Measurements from ENCODE around the gene ASTN2. TPM values are rescaled to one million over a fixed set of nuclear protein-coding genes. Genes with fewer than 3 reads are reported as not detected.

Gene ASTN2
- total and polyA plus RNA-seq, 12 donors: 1.9 to 11.1 (median 4.0) TPM

DNA sequence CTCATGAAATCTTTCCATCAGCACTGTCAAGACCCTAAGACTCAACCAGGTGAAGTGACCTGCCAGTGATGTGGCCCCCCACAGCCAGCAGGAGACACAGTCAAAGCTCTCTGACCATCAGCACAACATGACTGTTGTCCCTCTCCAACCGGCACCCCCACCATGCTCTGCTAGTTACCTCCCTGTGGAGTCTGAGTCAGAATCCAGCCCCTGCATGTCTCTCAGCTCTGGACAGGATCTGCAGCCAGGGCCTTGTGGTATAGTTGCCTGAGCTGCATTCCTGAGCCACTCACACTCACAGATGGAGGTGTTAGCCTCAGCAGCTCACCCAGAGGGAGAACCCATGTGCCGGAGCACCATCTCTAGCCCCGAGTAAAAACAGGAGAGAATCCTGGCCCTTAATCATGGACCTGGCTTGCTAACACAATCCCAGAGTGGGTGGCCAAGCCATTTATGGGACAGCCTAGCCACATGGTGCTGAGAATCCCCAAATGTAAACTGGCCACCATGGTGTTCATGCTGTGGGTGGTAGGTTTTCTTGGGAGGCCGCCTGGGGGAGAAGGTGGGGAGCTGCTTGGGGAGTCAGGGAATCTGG lies 1023.5 kb downstream of the ASTN2 start:
- TF ChIP-seq, protein P1, sequence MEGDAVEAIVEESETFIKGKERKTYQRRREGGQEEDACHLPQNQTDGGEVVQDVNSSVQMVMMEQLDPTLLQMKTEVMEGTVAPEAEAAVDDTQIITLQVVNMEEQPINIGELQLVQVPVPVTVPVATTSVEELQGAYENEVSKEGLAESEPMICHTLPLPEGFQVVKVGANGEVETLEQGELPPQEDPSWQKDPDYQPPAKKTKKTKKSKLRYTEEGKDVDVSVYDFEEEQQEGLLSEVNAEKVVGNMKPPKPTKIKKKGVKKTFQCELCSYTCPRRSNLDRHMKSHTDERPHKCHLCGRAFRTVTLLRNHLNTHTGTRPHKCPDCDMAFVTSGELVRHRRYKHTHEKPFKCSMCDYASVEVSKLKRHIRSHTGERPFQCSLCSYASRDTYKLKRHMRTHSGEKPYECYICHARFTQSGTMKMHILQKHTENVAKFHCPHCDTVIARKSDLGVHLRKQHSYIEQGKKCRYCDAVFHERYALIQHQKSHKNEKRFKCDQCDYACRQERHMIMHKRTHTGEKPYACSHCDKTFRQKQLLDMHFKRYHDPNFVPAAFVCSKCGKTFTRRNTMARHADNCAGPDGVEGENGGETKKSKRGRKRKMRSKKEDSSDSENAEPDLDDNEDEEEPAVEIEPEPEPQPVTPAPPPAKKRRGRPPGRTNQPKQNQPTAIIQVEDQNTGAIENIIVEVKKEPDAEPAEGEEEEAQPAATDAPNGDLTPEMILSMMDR (IDR thresholded peaks at IDR 0.05): no peak
- Histone ChIP-seq H3K4me3 (no peak overlapping the region), H3K27ac (no peak overlapping the region), H3K27me3 (no peaks in the 10 kb centered on the region), H3K4me1 (no peaks in the 10 kb centered on the region), H3K36me3 (peaks cover 0 to 7% (median 0%) of the 10 kb centered on the region in 9 donors), H3K9me3 (no peaks in the 10 kb centered on the region)
- DNase-seq: no peak
- WGBS, 2 donors: 88% methylated on average over 4 of the region's 4 CpGs
- intact Hi-C loops (cut with DNase I): no loop called here
- peak in 1 of 8 donors; percentile 25 for ATAC-seq

DNA sequence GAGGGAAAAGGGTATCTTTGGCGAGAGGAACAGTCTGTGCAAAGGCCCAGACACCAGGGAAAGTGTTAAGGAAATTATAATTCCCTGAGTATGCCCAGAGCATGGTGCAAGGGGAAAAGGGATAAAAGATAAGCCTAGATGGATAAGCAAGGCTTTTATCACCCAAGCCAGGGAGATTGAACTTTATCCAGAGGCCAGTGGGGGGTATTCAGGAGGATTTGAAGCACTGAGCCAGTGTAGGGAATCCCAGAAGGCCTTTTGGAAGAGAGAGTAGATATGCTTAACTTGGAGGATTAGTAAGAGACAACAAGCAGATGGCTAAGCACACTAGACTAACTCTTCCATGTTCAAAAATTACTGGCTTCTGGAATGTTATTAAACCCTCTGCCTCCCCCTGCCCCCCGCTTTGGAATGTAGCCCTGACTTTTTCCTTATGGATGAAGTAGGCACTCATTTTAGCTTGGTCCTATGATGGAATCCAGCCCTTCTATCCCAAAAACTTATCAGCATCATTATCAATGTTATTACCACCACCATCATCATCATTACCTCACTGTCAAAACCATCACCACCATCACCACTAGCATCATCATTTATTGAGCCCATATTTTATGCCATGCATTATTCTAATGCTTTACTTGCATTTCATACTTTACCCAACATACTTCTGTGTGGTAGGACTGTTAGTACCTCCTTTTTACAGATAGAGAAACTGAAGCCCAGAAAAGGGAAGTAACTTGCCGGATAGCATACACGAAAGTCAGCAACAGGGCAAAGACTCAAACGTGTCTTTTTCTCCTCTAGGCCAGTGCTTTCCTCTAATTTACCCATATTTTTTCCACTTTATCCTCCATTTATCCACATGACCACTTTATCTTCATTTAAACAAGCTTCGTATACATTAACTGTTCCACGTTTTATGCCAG lies 1024.3 kb downstream of the ASTN2 start:
- 86 to 92% methylated on average over 7 of the region's 7 CpGs for WGBS, 2 donors

DNA sequence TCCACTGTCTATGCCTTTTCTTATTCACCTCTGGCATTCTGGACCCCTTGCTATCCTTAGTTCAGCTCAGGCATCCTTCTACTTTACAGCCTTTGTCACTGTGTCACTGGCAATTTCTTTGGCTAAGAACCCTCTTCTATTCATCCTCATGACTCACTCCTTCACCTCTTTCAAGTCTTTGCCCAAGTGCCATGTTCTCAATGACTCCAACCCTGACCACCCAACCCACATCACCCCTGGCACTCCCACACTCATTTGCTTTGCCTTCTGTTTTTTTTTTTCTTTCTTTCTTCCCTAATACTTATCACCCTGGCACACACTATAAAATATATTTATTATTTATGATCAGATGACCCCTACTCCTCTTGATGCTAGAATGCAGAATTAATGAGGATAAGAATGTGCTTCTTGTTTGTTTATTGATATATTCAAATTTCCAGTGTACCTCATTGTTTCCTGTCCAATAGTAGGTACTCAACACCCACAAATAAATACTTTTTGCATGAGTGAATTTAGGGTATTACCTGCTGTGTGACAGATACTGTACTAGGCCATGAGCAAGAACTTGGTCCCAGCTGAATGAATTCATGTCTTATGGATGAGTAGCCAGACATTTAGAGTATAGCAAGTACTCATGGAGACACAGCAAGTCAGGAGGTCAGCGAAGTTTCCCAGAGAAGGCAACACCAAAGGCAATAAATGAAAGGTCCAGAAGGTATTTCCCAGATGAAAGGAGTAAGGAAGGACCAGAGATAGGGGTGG lies 1025.1 kb downstream of the ASTN2 start:
- no peak overlapping the region for H3K27ac ChIP-seq
- ATAC-seq (no peak), DNase-seq (no peak)
- H3K4me3 ChIP-seq: no peak overlapping the region
- TF ChIP-seq, protein P1 (IDR thresholded peaks at IDR 0.05): no peak
- WGBS, 2 donors: 84 to 93% methylated on average over 1 of the region's 1 CpG
- no peaks in the 10 kb centered on the region for H3K27me3 ChIP-seq
- peaks cover 0 to 7% (median 0%) of the 10 kb centered on the region in 9 donors for H3K36me3 ChIP-seq
- no peaks in the 10 kb centered on the region for H3K4me1 ChIP-seq
- no peaks in the 10 kb centered on the region for H3K9me3 ChIP-seq
- intact Hi-C loops (cut with DNase I): no loop called here

More for the DNA sequence above, 1024.3 kb downstream of the ASTN2 start:
- no peak for DNase-seq
- H3K4me1 ChIP-seq: no peaks in the 10 kb centered on the region
- no peaks in the 10 kb centered on the region for H3K27me3 ChIP-seq
- H3K27ac ChIP-seq: no peak overlapping the region
- TF ChIP-seq, protein P1 (IDR thresholded peaks at IDR 0.05): no peak
- H3K36me3 ChIP-seq: peaks cover 0 to 7% (median 0%) of the 10 kb centered on the region in 9 donors
- intact Hi-C loops (cut with DNase I): no loop called here
- no peak for ATAC-seq
- H3K9me3 ChIP-seq: no peaks in the 10 kb centered on the region
- H3K4me3 ChIP-seq: no peak overlapping the region
